Calu3 (cell line): ENCODE results near the gene KCNJ1. TPM values are rescaled to one million over a fixed set of nuclear protein-coding genes. Genes with fewer than 3 reads are reported as not detected.

ENCODE experiments used
- BruUV-seq: library from RNA; stranded (reverse); fragments of 400-500 nt; replicated peaks from 2 replicates; lab custom pipeline; 2021; lab: Mats Ljungman, UMichigan
- CTCF ChIA-PET: fragments of 300-600 bp; sonication (Branson Sonifier 250); formaldehyde crosslinking; loops from one replicate; lab custom pipeline; 2022; ENCODE audit warnings: antibody characterized with exemption; lab: Charles Lee
- DNase-seq: peaks from one replicate; pipeline ENCODE4 v3.0.0; 2022
- H3K27ac Mint-ChIP-seq: one replicate; pipeline ENCODE4 v1.8.0; 2022; ENCODE audit warnings: mixed read lengths; ENCODE audit not compliant: unreplicated experiment
- H3K27me3 Mint-ChIP-seq: one replicate; pipeline ENCODE4 v1.8.0; 2022; ENCODE audit warnings: mixed read lengths; ENCODE audit not compliant: unreplicated experiment
- H3K36me3 Mint-ChIP-seq: one replicate; pipeline ENCODE4 v1.8.0; 2022; ENCODE audit warnings: mild to moderate bottlenecking, moderate library complexity, mixed read lengths; ENCODE audit not compliant: insufficient read depth, unreplicated experiment
- H3K4me1 Mint-ChIP-seq: one replicate; pipeline ENCODE4 v1.8.0; 2022; ENCODE audit warnings: mild to moderate bottlenecking, low read depth, mixed read lengths; ENCODE audit not compliant: unreplicated experiment
- H3K4me3 Mint-ChIP-seq: one replicate; pipeline ENCODE4 v1.8.0; 2022; ENCODE audit warnings: mild to moderate bottlenecking, low read depth, moderate library complexity, mixed read lengths; ENCODE audit not compliant: unreplicated experiment
- H3K9me3 Mint-ChIP-seq: one replicate; pipeline ENCODE4 v1.8.0; 2022; ENCODE audit warnings: low read depth, mixed read lengths; ENCODE audit not compliant: unreplicated experiment
- intact Hi-C: fragments of 100-400 bp; cut with micrococcal nuclease; formaldehyde crosslinking; loops from one replicate; pipeline ENCODE4 v1.10.0; 2022; ENCODE audit not compliant: unreplicated experiment
- total RNA-seq: library from RNA; stranded (reverse); gene quantifications from 2 replicates; pipeline ENCODE4 v1.2.3, GENCODE V29; 2022
- TF ChIP-seq, protein P1 (sequence below): fragments of 200-600 bp; IDR thresholded peaks from one replicate; pipeline ENCODE4 v1.8.0; 2022; ENCODE audit warnings: antibody characterized with exemption; ENCODE audit not compliant: unreplicated experiment

Gene KCNJ1
- total RNA-seq, 1 experiment from 2014 or later: not detected

DNA sequence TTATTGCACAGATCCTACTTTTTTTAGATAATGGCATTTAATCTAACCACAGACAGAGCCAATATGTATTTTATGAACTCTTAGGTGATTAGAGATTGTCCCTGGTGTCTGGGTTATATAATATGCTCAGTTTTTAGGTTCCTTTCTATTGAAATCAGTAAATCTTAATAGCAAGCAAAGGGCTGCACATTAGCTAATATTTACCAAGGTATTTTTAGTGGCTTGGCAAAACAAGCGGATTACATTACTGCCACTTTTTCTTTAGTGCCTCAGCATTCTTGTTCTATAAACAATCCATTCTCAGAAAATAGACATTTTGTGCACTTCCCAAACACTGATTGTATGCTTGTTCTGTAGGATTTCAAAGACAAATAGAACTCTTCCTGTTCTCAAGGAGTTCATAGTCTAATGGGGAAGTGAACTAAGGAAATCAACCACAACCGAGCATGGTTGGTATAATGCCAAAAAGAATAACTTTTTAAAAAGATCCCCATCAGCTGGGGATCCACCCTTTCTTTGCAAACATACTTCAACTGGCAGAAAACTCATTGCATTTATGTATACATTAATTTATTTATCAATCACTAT lies 23.8 kb downstream of the KCNJ1 start:
- H3K9me3 Mint-ChIP-seq: no peaks in the 10 kb centered on the region
- TF ChIP-seq, protein P1, sequence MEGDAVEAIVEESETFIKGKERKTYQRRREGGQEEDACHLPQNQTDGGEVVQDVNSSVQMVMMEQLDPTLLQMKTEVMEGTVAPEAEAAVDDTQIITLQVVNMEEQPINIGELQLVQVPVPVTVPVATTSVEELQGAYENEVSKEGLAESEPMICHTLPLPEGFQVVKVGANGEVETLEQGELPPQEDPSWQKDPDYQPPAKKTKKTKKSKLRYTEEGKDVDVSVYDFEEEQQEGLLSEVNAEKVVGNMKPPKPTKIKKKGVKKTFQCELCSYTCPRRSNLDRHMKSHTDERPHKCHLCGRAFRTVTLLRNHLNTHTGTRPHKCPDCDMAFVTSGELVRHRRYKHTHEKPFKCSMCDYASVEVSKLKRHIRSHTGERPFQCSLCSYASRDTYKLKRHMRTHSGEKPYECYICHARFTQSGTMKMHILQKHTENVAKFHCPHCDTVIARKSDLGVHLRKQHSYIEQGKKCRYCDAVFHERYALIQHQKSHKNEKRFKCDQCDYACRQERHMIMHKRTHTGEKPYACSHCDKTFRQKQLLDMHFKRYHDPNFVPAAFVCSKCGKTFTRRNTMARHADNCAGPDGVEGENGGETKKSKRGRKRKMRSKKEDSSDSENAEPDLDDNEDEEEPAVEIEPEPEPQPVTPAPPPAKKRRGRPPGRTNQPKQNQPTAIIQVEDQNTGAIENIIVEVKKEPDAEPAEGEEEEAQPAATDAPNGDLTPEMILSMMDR: no peak
- CTCF ChIA-PET: no interaction called here
- H3K27ac Mint-ChIP-seq: no peak overlapping the region
- no peak overlapping the region for H3K4me3 Mint-ChIP-seq
- BruUV-seq: no TSS peak
- intact Hi-C loops: no loop called here
- peaks cover 11% of the 10 kb centered on the region for H3K27me3 Mint-ChIP-seq
- no peak for DNase-seq
- H3K4me1 Mint-ChIP-seq: no peaks in the 10 kb centered on the region
- no peaks in the 10 kb centered on the region for H3K36me3 Mint-ChIP-seq

DNA sequence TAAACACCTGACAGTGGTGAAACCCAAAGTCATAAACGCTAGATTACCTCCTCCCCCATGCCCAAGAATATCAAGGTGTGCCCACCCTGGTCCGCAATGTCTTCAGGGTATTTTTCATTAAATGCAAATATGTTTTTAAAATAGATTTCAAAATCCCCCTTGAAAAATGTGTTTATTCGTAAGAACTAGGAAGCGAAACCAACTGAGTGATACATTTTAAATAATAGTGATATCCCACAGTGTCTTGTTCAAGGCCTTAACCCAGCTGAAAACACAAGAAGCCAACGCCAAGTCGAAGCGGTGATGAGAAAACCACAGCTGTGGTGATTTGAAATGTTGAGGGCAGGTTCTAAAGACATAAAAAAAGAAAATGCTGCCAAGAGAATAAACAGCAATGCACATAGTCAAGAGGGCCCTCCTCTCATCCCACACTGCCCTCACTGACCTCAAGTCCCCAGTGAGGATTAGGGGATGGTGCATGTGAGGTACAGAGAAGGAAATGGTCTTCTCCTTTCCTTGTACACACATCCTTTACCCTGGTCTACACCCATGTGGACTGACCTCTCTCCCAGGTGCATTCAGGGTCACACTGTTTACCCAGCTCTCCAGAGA lies 25.5 kb downstream of the KCNJ1 start:
- TF ChIP-seq, protein P1: no peak
- DNase-seq: no peak
- no TSS peak for BruUV-seq
- no peak overlapping the region for H3K4me3 Mint-ChIP-seq
- H3K36me3 Mint-ChIP-seq: no peaks in the 10 kb centered on the region
- H3K27me3 Mint-ChIP-seq: peaks cover 2% of the 10 kb centered on the region
- intact Hi-C loops: no loop called here
- H3K4me1 Mint-ChIP-seq: no peaks in the 10 kb centered on the region
- CTCF ChIA-PET: no interaction called here
- H3K9me3 Mint-ChIP-seq: no peaks in the 10 kb centered on the region
- no peak overlapping the region for H3K27ac Mint-ChIP-seq

DNA sequence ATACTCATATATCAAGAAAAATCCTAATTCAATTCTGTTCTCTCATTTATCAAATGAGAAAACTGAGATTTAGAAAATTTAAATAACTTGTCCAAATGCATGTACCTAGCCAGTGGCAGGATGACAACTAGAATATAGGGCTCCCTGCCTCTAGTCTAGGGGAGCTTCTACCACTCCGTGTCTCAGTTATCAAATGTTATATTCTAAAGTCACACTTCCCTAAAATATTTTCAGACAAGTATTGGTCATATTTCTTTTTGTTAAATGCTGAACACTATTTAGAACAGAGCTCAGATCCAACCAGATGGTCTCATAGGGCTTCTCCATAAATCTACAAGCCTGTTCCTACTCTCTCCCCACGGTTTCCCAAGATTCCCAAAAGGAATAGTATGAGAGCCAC lies 26.3 kb downstream of the KCNJ1 start:
- intact Hi-C loops: no loop called here
- no peaks in the 10 kb centered on the region for H3K4me1 Mint-ChIP-seq
- no peaks in the 10 kb centered on the region for H3K27me3 Mint-ChIP-seq
- DNase-seq: no peak
- no peak overlapping the region for H3K4me3 Mint-ChIP-seq
- TF ChIP-seq, protein P1: no peak
- CTCF ChIA-PET: no interaction called here
- no peaks in the 10 kb centered on the region for H3K9me3 Mint-ChIP-seq
- H3K27ac Mint-ChIP-seq: no peak overlapping the region
- H3K36me3 Mint-ChIP-seq: no peaks in the 10 kb centered on the region
- BruUV-seq: no TSS peak

DNA sequence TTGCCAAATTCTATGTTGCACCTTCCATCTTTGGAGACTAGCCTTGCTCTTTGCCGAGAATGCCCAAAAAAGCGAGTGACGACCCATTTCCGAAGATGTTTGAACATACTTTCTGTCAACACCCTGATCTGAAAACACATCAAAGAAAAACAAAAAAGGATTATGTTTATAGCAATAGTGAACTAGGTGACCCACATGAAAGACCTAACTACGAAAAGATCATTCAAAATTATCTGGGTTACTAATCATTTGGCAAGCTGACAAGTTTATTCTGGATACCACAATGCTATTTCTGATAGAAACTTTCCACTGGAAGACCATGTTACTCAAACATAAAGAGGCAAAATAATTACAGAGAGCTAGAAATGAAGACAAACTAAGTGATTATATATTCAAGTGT lies 27.0 kb downstream of the KCNJ1 start:
- Mint-ChIP-seq H3K36me3 (no peaks in the 10 kb centered on the region), H3K4me3 (no peak overlapping the region), H3K27ac (no peak overlapping the region), H3K9me3 (no peaks in the 10 kb centered on the region), H3K27me3 (no peaks in the 10 kb centered on the region), H3K4me1 (no peaks in the 10 kb centered on the region)
- CTCF ChIA-PET: no interaction called here
- DNase-seq: no peak
- BruUV-seq: no TSS peak
- TF ChIP-seq, protein P1: no peak
- intact Hi-C loops: no loop called here
